Astrocyte (in vitro differentiated cells and primary cell): ENCODE data around the gene DESI1.

Source experiments
- EZH2 ChIP-seq: IDR thresholded peaks from 2 replicates; pipeline ENCODE4 v1.6.1; 2012; ENCODE audit warnings: mild to moderate bottlenecking, low read length, inconsistent platforms; ENCODE audit not compliant: insufficient read depth
- TF ChIP-seq, protein P1 (sequence below): IDR thresholded peaks from 2 replicates; pipeline ENCODE4 v1.5.1; 2011; ENCODE audit warnings: low read depth, mild to moderate bottlenecking, inconsistent platforms, low read length, moderate library complexity; ENCODE audit not compliant: insufficient read depth

DNA sequence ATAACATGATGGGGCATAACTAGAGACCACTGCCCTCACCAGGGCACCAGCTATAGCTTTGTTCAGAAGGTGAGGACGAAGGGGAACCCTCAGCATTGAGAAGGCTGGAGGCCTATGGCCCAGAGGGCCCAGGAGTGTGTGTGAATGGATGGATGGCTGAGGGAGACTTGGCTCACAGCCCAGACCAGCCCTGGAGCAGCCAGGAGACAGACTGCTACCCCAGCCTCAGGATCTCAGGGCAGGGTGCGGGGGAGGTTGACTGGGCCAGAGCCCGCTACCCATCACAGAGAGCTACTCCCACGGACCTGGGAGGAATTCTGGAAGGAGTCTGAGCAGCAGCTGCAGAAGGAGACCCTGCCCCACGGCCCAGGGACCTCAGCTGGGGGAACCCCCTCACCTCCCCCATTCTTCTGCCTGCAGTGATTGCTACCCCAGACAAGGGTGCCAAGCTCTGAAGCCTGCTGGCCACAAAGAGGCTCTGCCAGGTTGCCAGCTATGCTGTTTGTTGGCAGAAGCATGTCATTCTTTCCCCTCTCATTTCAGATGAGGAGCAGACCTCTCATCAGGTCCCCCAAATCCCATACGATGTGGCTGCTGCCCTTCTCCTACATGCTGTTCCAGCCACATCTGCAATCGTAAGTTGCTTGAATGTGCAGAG is 65.4 kb downstream of the DESI1 start:
- TF ChIP-seq, protein P1, sequence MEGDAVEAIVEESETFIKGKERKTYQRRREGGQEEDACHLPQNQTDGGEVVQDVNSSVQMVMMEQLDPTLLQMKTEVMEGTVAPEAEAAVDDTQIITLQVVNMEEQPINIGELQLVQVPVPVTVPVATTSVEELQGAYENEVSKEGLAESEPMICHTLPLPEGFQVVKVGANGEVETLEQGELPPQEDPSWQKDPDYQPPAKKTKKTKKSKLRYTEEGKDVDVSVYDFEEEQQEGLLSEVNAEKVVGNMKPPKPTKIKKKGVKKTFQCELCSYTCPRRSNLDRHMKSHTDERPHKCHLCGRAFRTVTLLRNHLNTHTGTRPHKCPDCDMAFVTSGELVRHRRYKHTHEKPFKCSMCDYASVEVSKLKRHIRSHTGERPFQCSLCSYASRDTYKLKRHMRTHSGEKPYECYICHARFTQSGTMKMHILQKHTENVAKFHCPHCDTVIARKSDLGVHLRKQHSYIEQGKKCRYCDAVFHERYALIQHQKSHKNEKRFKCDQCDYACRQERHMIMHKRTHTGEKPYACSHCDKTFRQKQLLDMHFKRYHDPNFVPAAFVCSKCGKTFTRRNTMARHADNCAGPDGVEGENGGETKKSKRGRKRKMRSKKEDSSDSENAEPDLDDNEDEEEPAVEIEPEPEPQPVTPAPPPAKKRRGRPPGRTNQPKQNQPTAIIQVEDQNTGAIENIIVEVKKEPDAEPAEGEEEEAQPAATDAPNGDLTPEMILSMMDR: no peak
- TF ChIP-seq EZH2: no peak
